CD4-positive, alpha-beta T cell (primary cell): Measurements from ENCODE around the gene PLCB1. TPM values are rescaled to one million over a fixed set of nuclear protein-coding genes. Genes with fewer than 3 reads are reported as not detected.

ENCODE experiments used
- ATAC-seq: fragments of 200-7000 bp; cut with Tn5 transposase; one replicate; pipeline ENCODE4 v1.10.0; 2022; ENCODE audit warnings: mild to moderate bottlenecking; ENCODE audit not compliant: poor library complexity
- CTCF ChIA-PET: fragments of 350-600 bp; sonication (Branson Sonifier 250); formaldehyde crosslinking; loops from one replicate; lab custom pipeline; 2021; ENCODE audit warnings: antibody characterized with exemption, inconsistent platforms; lab: Charles Lee
- POLR2A ChIA-PET: fragments of 350-600 bp; sonication (Branson Sonifier 250); formaldehyde crosslinking; loops from one replicate; lab custom pipeline; 2021; ENCODE audit warnings: antibody characterized with exemption, inconsistent platforms; lab: Charles Lee
- DNase-seq, 14 experiments: peaks; one replicate each; pipeline ENCODE4 v3.0.0-alpha.2; 2013 to 2020; ENCODE audit warnings: mixed read lengths in 2 of 14
- H3K27ac ChIP-seq, 2 donors: one replicate each; pipeline versions ENCODE4 v1.5.1 to v1.7.0; 2013; ENCODE audit warnings: low read length in 2 of 2, low read depth in 1 of 2, mild to moderate bottlenecking in 1 of 2
- H3K27me3 ChIP-seq, 2 experiments: 1 replicate in 1 of 2; 2 replicates in 1 of 2; pipeline versions ENCODE4 v1.6.1 to v1.7.0; 2013; ENCODE audit warnings: low read length in 2 of 2, control low read depth in 1 of 2, mild to moderate bottlenecking in 1 of 2, moderate library complexity in 1 of 2; ENCODE audit not compliant: insufficient read depth in 2 of 2, control insufficient read depth in 1 of 2
- H3K36me3 ChIP-seq: one replicate; pipeline ENCODE4 v1.6.1; 2013; ENCODE audit warnings: low read length, control low read depth; ENCODE audit not compliant: insufficient read depth
- H3K4me1 ChIP-seq: one replicate; pipeline ENCODE4 v1.6.1; 2013; ENCODE audit warnings: low read length, control low read depth; ENCODE audit not compliant: insufficient read depth
- H3K4me3 ChIP-seq: one replicate; pipeline ENCODE4 v1.5.1; 2013; ENCODE audit warnings: mild to moderate bottlenecking, low read length, moderate library complexity
- H3K9me3 ChIP-seq, 2 experiments: 1 replicate in 1 of 2; 2 replicates in 1 of 2; pipeline versions ENCODE4 v1.6.1 to v1.7.0; 2013; ENCODE audit warnings: low read length in 2 of 2, mild to moderate bottlenecking in 2 of 2, control low read depth in 1 of 2, moderate library complexity in 1 of 2; ENCODE audit not compliant: control insufficient read depth in 1 of 2, insufficient read depth in 1 of 2
- H3K27ac Mint-ChIP-seq: one replicate; pipeline ENCODE4 v1.8.0; 2020; ENCODE audit warnings: mixed read lengths
- H3K27me3 Mint-ChIP-seq: one replicate; pipeline ENCODE4 v1.8.0; 2021; ENCODE audit warnings: mixed read lengths
- H3K36me3 Mint-ChIP-seq: one replicate; pipeline ENCODE4 v1.8.0; 2021; ENCODE audit warnings: low read depth, mixed read lengths
- H3K4me1 Mint-ChIP-seq: one replicate; pipeline ENCODE4 v1.8.0; 2021; ENCODE audit warnings: low read depth, mixed read lengths
- H3K4me3 Mint-ChIP-seq: one replicate; pipeline ENCODE4 v1.8.0; 2020; ENCODE audit warnings: mild to moderate bottlenecking, mixed read lengths
- H3K9me3 Mint-ChIP-seq: one replicate; pipeline ENCODE4 v1.8.0; 2020; ENCODE audit warnings: mixed read lengths
- intact Hi-C, 2 experiments: fragments of 100-400 bp; cut with DNase I in 1 of 2; cut with micrococcal nuclease in 1 of 2; formaldehyde crosslinking; loops; one replicate each; pipeline versions ENCODE4 v1.15.1 to v1.9.0; 2023 to 2025; cut with DNase I, micrococcal nuclease
- total RNA-seq, 174 experiments: library from RNA in 2 of 174; stranded (reverse) in 2 of 174; gene quantifications; one replicate each; pipeline ENCODE4 v1.2.3 and lab custom pipeline; 2021 to 2026
- TF ChIP-seq, protein P1 (sequence below): fragments of 200-600 bp; IDR thresholded peaks from one replicate; pipeline ENCODE4 v1.8.0; 2022; ENCODE audit warnings: antibody characterized with exemption, mild to moderate bottlenecking

The PLCB1 gene
- total RNA-seq, 2 experiments from 2014 or later: 3.8 to 5.6 TPM

DNA sequence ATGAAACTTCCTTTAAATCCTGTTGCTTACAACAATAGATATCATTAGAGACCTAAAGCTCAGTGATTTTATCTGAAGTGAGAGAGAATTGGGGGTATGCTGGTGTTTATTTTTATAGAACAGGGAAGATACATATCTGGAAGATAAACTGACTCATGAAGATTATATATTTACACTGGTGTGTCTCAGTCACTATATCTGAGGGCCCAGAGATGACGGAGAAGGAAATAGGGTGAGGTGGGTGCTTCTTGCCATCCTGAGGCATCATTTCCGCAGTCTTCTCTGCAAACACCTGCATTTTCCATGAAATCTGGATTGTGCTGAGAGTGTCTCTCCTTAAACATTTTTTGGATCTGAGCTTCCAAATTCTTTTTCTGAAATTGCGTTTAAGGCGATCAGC lies 5.9 kb upstream of the PLCB1 start:
- CTCF ChIA-PET: no interaction called here
- H3K4me3 Mint-ChIP-seq: no peak overlapping the region
- TF ChIP-seq, protein P1, sequence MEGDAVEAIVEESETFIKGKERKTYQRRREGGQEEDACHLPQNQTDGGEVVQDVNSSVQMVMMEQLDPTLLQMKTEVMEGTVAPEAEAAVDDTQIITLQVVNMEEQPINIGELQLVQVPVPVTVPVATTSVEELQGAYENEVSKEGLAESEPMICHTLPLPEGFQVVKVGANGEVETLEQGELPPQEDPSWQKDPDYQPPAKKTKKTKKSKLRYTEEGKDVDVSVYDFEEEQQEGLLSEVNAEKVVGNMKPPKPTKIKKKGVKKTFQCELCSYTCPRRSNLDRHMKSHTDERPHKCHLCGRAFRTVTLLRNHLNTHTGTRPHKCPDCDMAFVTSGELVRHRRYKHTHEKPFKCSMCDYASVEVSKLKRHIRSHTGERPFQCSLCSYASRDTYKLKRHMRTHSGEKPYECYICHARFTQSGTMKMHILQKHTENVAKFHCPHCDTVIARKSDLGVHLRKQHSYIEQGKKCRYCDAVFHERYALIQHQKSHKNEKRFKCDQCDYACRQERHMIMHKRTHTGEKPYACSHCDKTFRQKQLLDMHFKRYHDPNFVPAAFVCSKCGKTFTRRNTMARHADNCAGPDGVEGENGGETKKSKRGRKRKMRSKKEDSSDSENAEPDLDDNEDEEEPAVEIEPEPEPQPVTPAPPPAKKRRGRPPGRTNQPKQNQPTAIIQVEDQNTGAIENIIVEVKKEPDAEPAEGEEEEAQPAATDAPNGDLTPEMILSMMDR: no peak
- no peaks in the 10 kb centered on the region for H3K4me1 Mint-ChIP-seq
- no peaks in the 10 kb centered on the region for H3K36me3 Mint-ChIP-seq
- POLR2A ChIA-PET: no interaction called here
- no peak overlapping the region for H3K4me3 ChIP-seq
- intact Hi-C loops: no loop called here
- no peaks in the 10 kb centered on the region for H3K9me3 Mint-ChIP-seq
- H3K36me3 ChIP-seq: no peaks in the 10 kb centered on the region
- H3K9me3 ChIP-seq: no peaks in the 10 kb centered on the region
- no peak overlapping the region for H3K27ac Mint-ChIP-seq
- ATAC-seq (no peak), DNase-seq (no peak)
- no peak overlapping the region for H3K27ac ChIP-seq
- no peaks in the 10 kb centered on the region for H3K4me1 ChIP-seq
- peaks cover 16% of the 10 kb centered on the region for H3K27me3 Mint-ChIP-seq
- H3K27me3 ChIP-seq: peaks cover 0 to 4% of the 10 kb centered on the region in 2 experiments

DNA sequence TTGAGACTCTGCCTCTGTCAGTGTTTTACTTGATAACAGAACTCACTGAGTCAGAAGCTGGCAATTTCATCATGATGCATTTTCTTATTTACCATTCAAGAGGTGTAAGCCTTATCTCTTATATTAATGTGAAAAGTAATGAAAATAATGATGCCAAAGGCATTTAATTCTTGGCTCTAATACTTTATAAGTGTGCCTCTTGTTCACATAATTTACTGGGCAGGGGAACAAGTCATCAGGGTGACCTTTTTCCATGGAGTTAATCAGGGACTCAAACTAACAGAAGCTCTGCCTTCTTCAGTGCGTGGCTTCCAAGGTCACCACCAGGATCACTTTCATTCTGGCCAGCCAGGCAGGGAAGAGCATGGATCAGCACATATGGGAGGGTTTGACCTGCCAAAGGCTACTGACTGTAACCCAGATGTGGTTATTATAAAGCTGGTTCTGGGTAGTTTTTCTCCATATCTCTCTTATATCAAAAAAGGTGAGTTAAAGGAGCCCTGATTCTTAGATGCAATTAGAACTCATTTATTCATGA lies 5.2 kb upstream of the PLCB1 start:
- CTCF ChIA-PET: no interaction called here
- Histone ChIP-seq H3K27me3 (peaks cover 0 to 4% of the 10 kb centered on the region in 2 experiments), H3K4me1 (peaks cover 6% of the 10 kb centered on the region), H3K36me3 (no peaks in the 10 kb centered on the region), H3K27ac (no peak overlapping the region), H3K4me3 (no peak overlapping the region), H3K9me3 (no peaks in the 10 kb centered on the region)
- ATAC-seq (no peak), DNase-seq (no peak)
- H3K4me1 Mint-ChIP-seq: peaks cover 6% of the 10 kb centered on the region
- H3K27me3 Mint-ChIP-seq: peaks cover 23% of the 10 kb centered on the region
- no peaks in the 10 kb centered on the region for H3K9me3 Mint-ChIP-seq
- POLR2A ChIA-PET: no interaction called here
- intact Hi-C loops: no loop called here
- H3K27ac Mint-ChIP-seq: no peak overlapping the region
- TF ChIP-seq, protein P1: no peak
- H3K4me3 Mint-ChIP-seq: no peak overlapping the region
- no peaks in the 10 kb centered on the region for H3K36me3 Mint-ChIP-seq

DNA sequence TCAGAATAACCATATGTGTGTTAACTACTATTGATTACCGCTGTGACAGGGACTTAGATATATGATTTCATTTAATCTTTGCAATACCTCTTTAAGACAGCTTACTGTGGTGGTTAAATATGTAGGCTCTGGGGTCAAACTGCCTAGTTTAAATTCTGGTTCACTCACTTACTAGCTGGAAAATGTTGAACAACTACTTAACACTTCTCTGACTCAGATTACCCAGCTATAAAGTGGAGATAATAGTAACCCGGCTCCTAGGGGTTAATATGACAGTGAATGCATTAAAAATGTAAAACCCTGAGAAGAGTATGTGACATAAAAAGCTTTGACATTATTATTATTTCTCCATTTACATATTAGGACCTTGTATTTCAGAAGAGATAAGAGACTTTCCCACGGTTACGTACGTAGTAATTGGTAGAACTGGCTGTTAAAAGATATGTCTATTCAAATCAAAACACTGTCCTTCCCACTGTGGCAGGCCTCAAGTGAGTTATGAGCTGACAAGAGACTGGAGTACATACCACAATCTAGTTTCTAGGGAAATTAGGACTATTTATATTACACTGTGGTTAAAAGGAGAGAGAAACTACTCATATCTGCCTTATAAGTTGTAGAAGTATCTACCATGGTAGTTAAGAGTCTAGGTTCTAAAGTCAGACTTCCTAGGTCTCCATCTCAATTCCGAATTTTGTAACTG lies 4.4 kb upstream of the PLCB1 start:
- no peak overlapping the region for H3K27ac Mint-ChIP-seq
- Histone ChIP-seq H3K27me3 (peaks cover 0 to 4% of the 10 kb centered on the region in 2 experiments), H3K36me3 (no peaks in the 10 kb centered on the region), H3K4me1 (peaks cover 6% of the 10 kb centered on the region), H3K9me3 (no peaks in the 10 kb centered on the region), H3K4me3 (no peak overlapping the region), H3K27ac (no peak overlapping the region)
- ATAC-seq (no peak), DNase-seq (no peak)
- H3K4me3 Mint-ChIP-seq: no peak overlapping the region
- H3K36me3 Mint-ChIP-seq: no peaks in the 10 kb centered on the region
- H3K4me1 Mint-ChIP-seq: peaks cover 7% of the 10 kb centered on the region
- TF ChIP-seq, protein P1: no peak
- POLR2A ChIA-PET: no interaction called here
- no peaks in the 10 kb centered on the region for H3K9me3 Mint-ChIP-seq
- peaks cover 23% of the 10 kb centered on the region for H3K27me3 Mint-ChIP-seq
- intact Hi-C loops: no loop called here
- CTCF ChIA-PET: no interaction called here
